GM12878 (cell line): ENCODE data around the gene ATP6V0E1.

ENCODE experiments used
- CBX5 ChIP-seq: sonication (generic); IDR thresholded peaks from 2 replicates; pipeline ENCODE4 v1.6.1; 2016; ENCODE audit warnings: low read depth, moderate library complexity, mild to moderate bottlenecking, inconsistent platforms
- ESRRA ChIP-seq: IDR thresholded peaks from 2 replicates; pipeline ENCODE4 v1.6.1; 2012; ENCODE audit warnings: mild to moderate bottlenecking, low read length, improper control_type of control experiment
- EZH2 ChIP-seq: IDR thresholded peaks from 2 replicates; pipeline ENCODE4 v1.6.1; 2012; ENCODE audit warnings: low read depth, mild to moderate bottlenecking, control low read depth, inconsistent platforms, low read length, borderline replicate concordance; ENCODE audit not compliant: control insufficient read depth
- SRF ChIP-seq, 2 experiments: IDR thresholded peaks; 2 replicates each; pipeline ENCODE4 v1.6.1; 2011; ENCODE audit warnings: low read depth in 2 of 2, low read length in 2 of 2, mild to moderate bottlenecking in 1 of 2, moderate library complexity in 1 of 2

DNA sequence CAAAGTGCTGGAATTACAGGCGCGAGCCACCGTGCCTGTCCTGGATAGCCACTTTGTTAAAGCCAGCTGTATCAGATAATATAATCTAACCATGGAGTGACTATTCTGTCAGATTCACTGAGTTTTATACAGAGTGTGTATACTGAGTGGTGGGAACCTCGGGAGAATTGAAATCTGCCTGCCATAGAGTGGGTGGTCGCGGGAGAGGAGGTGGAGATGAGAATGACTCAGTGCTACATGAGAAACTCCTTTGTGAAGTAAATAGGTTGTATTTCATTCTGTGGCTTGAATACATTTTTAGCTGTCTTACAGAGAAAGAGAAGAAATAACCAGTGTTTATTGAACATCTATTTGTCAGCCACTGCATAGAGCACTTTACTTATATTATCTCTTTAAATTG, 26.4 kb downstream of the ATP6V0E1 start:
- no peak for TF ChIP-seq ESRRA
- no peak for TF ChIP-seq EZH2
- TF ChIP-seq SRF (IDR thresholded peaks at IDR 0.05; ENCODE audit: low read depth in 2 of 2, low read length in 2 of 2): no peak
- TF ChIP-seq CBX5: no peak
